Prostate gland (tissue), 2 donors: ENCODE data around the gene SLC22A4. TPM values are rescaled to one million over a fixed set of nuclear protein-coding genes. Genes with fewer than 3 reads are reported as not detected.

Source experiments
- DNase-seq: peaks from one replicate; pipeline ENCODE4 v3.0.0-alpha.2; 2019; ENCODE audit warnings: low spot score
- H3K27ac ChIP-seq, 2 donors: fragments of 200-600 bp; sonication (generic); 2 replicates each; pipeline ENCODE4 v1.5.1; 2017 to 2019
- H3K27me3 ChIP-seq: fragments of 200-600 bp; sonication (generic); replicated peaks from 2 replicates; pipeline ENCODE4 v1.5.1; 2019; ENCODE audit not compliant: insufficient read depth
- H3K36me3 ChIP-seq, 2 donors: fragments of 200-600 bp; sonication (generic); 1 replicate in 1 of 2; 2 replicates in 1 of 2; pipeline versions ENCODE4 v1.5.1 to v1.8.1; 2017 to 2019
- H3K4me1 ChIP-seq: fragments of 200-600 bp; sonication (generic); replicated peaks from 2 replicates; pipeline ENCODE4 v1.5.1; 2019
- H3K4me3 ChIP-seq, 2 donors: fragments of 200-600 bp; sonication (generic); 2 replicates each; pipeline ENCODE4 v1.5.1; 2017 to 2019
- H3K9me3 ChIP-seq: fragments of 200-600 bp; sonication (generic); 2 replicates; pipeline ENCODE4 v1.5.1; 2017
- CTCF ChIP-seq, 4 experiments: fragments of 200-600 bp in 2 of 4; fragments of 450-650 bp in 2 of 4; sonication (generic) in 2 of 4; IDR thresholded peaks; 1 replicate in 3 of 4; 2 replicates in 1 of 4; pipeline ENCODE4 v1.5.1; 2016 to 2019; ENCODE audit warnings: antibody characterized with exemption in 4 of 4, mild to moderate bottlenecking in 2 of 4, moderate library complexity in 2 of 4
- POLR2A ChIP-seq: fragments of 450-650 bp; IDR thresholded peaks from one replicate; pipeline ENCODE4 v1.6.1; 2016; ENCODE audit warnings: antibody characterized with exemption, mild to moderate bottlenecking
- POLR2AphosphoS5 ChIP-seq: sonication (generic); formaldehyde crosslinking; IDR thresholded peaks from one replicate; pipeline ENCODE4 v1.6.1; 2017; ENCODE audit warnings: antibody characterized with exemption
- WGBS: methylation state at CpG from one replicate; pipeline ENCODE4 v1.1.5; 2018; 5-methylcytosine and 5-hydroxymethylcytosine counted together
- intact Hi-C: fragments of 100-400 bp; cut with DNase I; formaldehyde crosslinking; loops from one replicate; pipeline ENCODE4 v1.14.2; 2022
- total RNA-seq, 2 donors: library from RNA; depleted of rRNA; stranded (reverse); fragments of >200 nt; gene quantifications; one replicate each; pipeline ENCODE4 v1.1.0, GENCODE V29; 2016

Gene SLC22A4
- total RNA-seq, 2 donors from 2014 or later: 5.5 to 8.2 TPM

GRCh38 chr5:132253008-132253441 is 41.2 kb upstream of the SLC22A4 start:
- WGBS: 56% methylated on average over 4 of the region's 4 CpGs
- no peak for DNase-seq
- no peak overlapping the region for H3K27ac ChIP-seq

GRCh38 chr5:132253452-132254320 is 40.5 kb upstream of the SLC22A4 start:
- no peaks in the 10 kb centered on the region for H3K36me3 ChIP-seq
- intact Hi-C loops: loop anchor here (10.0 kb wide), 1 partner anchor 241 kb away; the partner anchor contains the start of gene IRF1
- H3K4me1 ChIP-seq: no peaks in the 10 kb centered on the region
- no peaks in the 10 kb centered on the region for H3K27me3 ChIP-seq
- H3K27ac ChIP-seq: no peak overlapping the region
- TF ChIP-seq CTCF (IDR thresholded peaks at IDR 0.05): no peak
- no peak for TF ChIP-seq POLR2A
- no peak for TF ChIP-seq POLR2AphosphoS5
- H3K9me3 ChIP-seq: no peaks in the 10 kb centered on the region
- WGBS: 89% methylated on average over 8 of the region's 8 CpGs
- no peak for DNase-seq
- H3K4me3 ChIP-seq: no peak overlapping the region

More at GRCh38 chr5:132253008-132253441, 41.2 kb upstream of the SLC22A4 start:
- Histone ChIP-seq H3K9me3 (no peaks in the 10 kb centered on the region), H3K4me1 (no peaks in the 10 kb centered on the region), H3K27me3 (no peaks in the 10 kb centered on the region), H3K36me3 (no peaks in the 10 kb centered on the region), H3K4me3 (no peak overlapping the region)
- TF ChIP-seq POLR2A (no peak), POLR2AphosphoS5 (no peak), CTCF (IDR thresholded peaks at IDR 0.05) (no peak)
- intact Hi-C loops: loop anchor here (10.0 kb wide), 1 partner anchor 242 kb away; the partner anchor contains the start of gene IRF1

GRCh38 chr5:132254321-132254977 is 39.7 kb upstream of the SLC22A4 start:
- H3K27ac ChIP-seq: no peak overlapping the region
- 75% methylated on average over 7 of the region's 7 CpGs for WGBS
- DNase-seq: no peak
- intact Hi-C loops: loop anchor here (10.0 kb wide), 1 partner anchor 240 kb away; the partner anchor contains the start of gene IRF1
- no peaks in the 10 kb centered on the region for H3K36me3 ChIP-seq
- no peaks in the 10 kb centered on the region for H3K9me3 ChIP-seq
- TF ChIP-seq CTCF (IDR thresholded peaks at IDR 0.05) (no peak), POLR2A (no peak), POLR2AphosphoS5 (no peak)
- no peaks in the 10 kb centered on the region for H3K4me1 ChIP-seq
- H3K4me3 ChIP-seq: no peak overlapping the region
- no peaks in the 10 kb centered on the region for H3K27me3 ChIP-seq

- TF ChIP-seq POLR2A (no peak), POLR2AphosphoS5 (no peak), CTCF (IDR thresholded peaks at IDR 0.05) (no peak)
- WGBS: 94% methylated on average over 4 of the region's 4 CpGs
- intact Hi-C loops: loop anchor here (5.0 to 10.0 kb wide), 2 partner anchors 39 to 239 kb away; partner anchors contain the start of gene IRF1
- Histone ChIP-seq H3K4me3 (no peak overlapping the region), H3K9me3 (no peaks in the 10 kb centered on the region), H3K4me1 (peaks cover 8% of the 10 kb centered on the region), H3K27me3 (no peaks in the 10 kb centered on the region), H3K36me3 (no peaks in the 10 kb centered on the region), H3K27ac (no peak overlapping the region)
- DNase-seq: no peak
Measured at GRCh38 chr5:132256086-132256782, 38.0 kb upstream of the SLC22A4 start.
